K562 (cell line): ENCODE data around the gene WDR46. TPM values are rescaled to one million over a fixed set of nuclear protein-coding genes. Genes with fewer than 3 reads are reported as not detected.

Source experiments
- ELK1 ChIP-seq: sonication (generic); formaldehyde crosslinking; IDR thresholded peaks from 2 replicates; pipeline ENCODE4 v1.8.1; 2022; ENCODE audit warnings: missing genetic modification reagents
- EP300 ChIP-seq: IDR thresholded peaks from 2 replicates; pipeline ENCODE4 v1.6.1; 2012; ENCODE audit warnings: low read length, improper control_type of control experiment
- JUN ChIP-seq, 2 experiments: sonication (generic) in 1 of 2; formaldehyde crosslinking in 1 of 2; IDR thresholded peaks; 2 replicates each; pipeline versions ENCODE4 v1.6.1 to v1.8.0; 2012 to 2022; ENCODE audit warnings: borderline replicate concordance in 2 of 2, mild to moderate bottlenecking in 2 of 2, improper control_type of control experiment in 1 of 2, low read depth in 1 of 2, low read length in 1 of 2, missing genetic modification reagents in 1 of 2
- MAX ChIP-seq: sonication (generic); formaldehyde crosslinking; IDR thresholded peaks from 2 replicates; pipeline ENCODE4 v1.9.0; 2022; ENCODE audit warnings: mild to moderate bottlenecking, missing genetic modification reagents
- MECOM ChIP-seq: fragments of 250-450 bp; sonication (Bioruptor Pico); IDR thresholded peaks from 2 replicates; pipeline ENCODE4 v1.8.0; 2022; ENCODE audit warnings: inconsistent platforms
- NFIC ChIP-seq: fragments of 450-650 bp; IDR thresholded peaks from 2 replicates; pipeline ENCODE4 v1.6.1; 2017; ENCODE audit warnings: mild to moderate bottlenecking, inconsistent platforms
- NONO ChIP-seq, 2 experiments: fragments of 200-400 bp in 1 of 2; fragments of 450-650 bp in 1 of 2; formaldehyde crosslinking in 1 of 2; IDR thresholded peaks; 2 replicates each; pipeline ENCODE4 v1.6.1; 2017; ENCODE audit warnings: low read depth in 2 of 2, mild to moderate bottlenecking in 2 of 2, moderate library complexity in 2 of 2, low read length in 1 of 2
- NR0B1 ChIP-seq: fragments of 450-650 bp; IDR thresholded peaks from one replicate; pipeline ENCODE4 v1.6.1; 2018; ENCODE audit warnings: mild to moderate bottlenecking, moderate library complexity; ENCODE audit not compliant: partially characterized antibody
- PHB ChIP-seq: fragments of 250-450 bp; sonication (Bioruptor Pico); IDR thresholded peaks from 2 replicates; pipeline ENCODE4 v1.5.0; 2021
- PRMT5 ChIP-seq: sonication (generic); formaldehyde crosslinking; IDR thresholded peaks from 2 replicates; pipeline ENCODE4 v1.5.0; 2020; ENCODE audit warnings: missing genetic modification reagents
- PTBP1 ChIP-seq: fragments of 200-400 bp; formaldehyde crosslinking; IDR thresholded peaks from 2 replicates; pipeline ENCODE4 v1.6.1; 2017; ENCODE audit warnings: low read depth, low read length
- TEAD2 ChIP-seq: fragments of 450-650 bp; IDR thresholded peaks from 2 replicates; pipeline ENCODE4 v1.6.1; 2016; ENCODE audit warnings: missing genetic modification characterization, control low read depth, missing compliant biosample characterization
- USF1 ChIP-seq: sonication (generic); formaldehyde crosslinking; IDR thresholded peaks from 2 replicates; pipeline ENCODE4 v1.9.0; 2022; ENCODE audit warnings: mild to moderate bottlenecking, missing genetic modification reagents
- VEZF1 ChIP-seq: fragments of 200-800 bp; sonication (Bioruptor generic); IDR thresholded peaks from 2 replicates; pipeline ENCODE4 v1.6.1; 2017; ENCODE audit warnings: missing genetic modification characterization, missing compliant biosample characterization
- ZBTB43 ChIP-seq: sonication (generic); formaldehyde crosslinking; IDR thresholded peaks from 2 replicates; pipeline ENCODE4 v1.8.0; 2023; ENCODE audit warnings: mild to moderate bottlenecking, missing genetic modification reagents
- ZNF280B ChIP-seq: fragments of 250-450 bp; sonication (Bioruptor Pico); IDR thresholded peaks from 2 replicates; pipeline ENCODE4 v1.5.1; 2021; ENCODE audit warnings: mild to moderate bottlenecking
- polyA plus RNA-seq, 8 experiments: library from polyadenylated mRNA; depleted of rRNA in 4 of 8; stranded (reverse) in 5 of 8; unstranded in 3 of 8; fragments of >200 nt; fragmentation: Nextera tagmentation in 2 of 8; fragmentation: Illumina TruSeq in 1 of 8; extraction: Ambion mirVana in 2 of 8; extraction: Trizol in 1 of 8; gene quantifications; 2 replicates each; pipeline versions ENCODE4 v1.2.1 to v1.2.3, GENCODE V29; 2011 to 2014; ENCODE audit warnings: inconsistent platforms in 1 of 8, missing spikeins in 1 of 8
- total RNA-seq, 7 experiments: library from RNA; depleted of rRNA in 6 of 7; stranded (reverse); fragments of >200 nt in 6 of 7; fragmentation: Illumina TruSeq in 2 of 7; extraction: Trizol in 2 of 7; gene quantifications; 2 replicates each; pipeline versions ENCODE4 v1.2.1 to v1.2.3, GENCODE V29; 2011 to 2021; ENCODE audit warnings: low replicate concordance in 1 of 7

The WDR46 gene
- total and polyA plus RNA-seq, 9 of the 15 experiments (the other 6 are each of a cell fraction or from before 2014, with no cell fraction given) = 8.9 to 146 (median 93.1) TPM

GRCh38 chr6:33288921-33289783, at the start of gene WDR46, which contains the start of gene PFDN6 (continued):
- TF ChIP-seq VEZF1 (CRISPR knock-in tag) (peak; percentile 66), ZNF280B (CRISPR knock-in tag) (no peak), USF1 (CRISPR knock-in tag) (peak; percentile 27; the same call in 1 of the 2 replicates), TEAD2 (peak; percentile 36; the same call in 1 of the 2 replicates), ELK1 (CRISPR knock-in tag) (no peak), MAX (CRISPR knock-in tag) (peak; percentile 83), PRMT5 (no peak), PTBP1 (no peak), NR0B1 (no peak), NFIC (peak; percentile 12; the same call in 1 of the 2 replicates), NONO (IDR thresholded peaks at IDR 0.05; ENCODE audit: low read depth in 2 of 2, low read length in 1 of 2) (no peak), MECOM (CRISPR knock-in tag) (no peak), PHB (no peak), EP300 (no peak; the same call in 1 of the 2 replicates), ZBTB43 (CRISPR knock-in tag) (no peak), JUN (IDR thresholded peaks at IDR 0.05; ENCODE audit: borderline replicate concordance, low read depth, low read length) (peak; percentile 51; the same call in 1 of the 2 replicates), JUN (CRISPR knock-in tag; IDR thresholded peaks at IDR 0.05; ENCODE audit: borderline replicate concordance) (peak; percentile 67; the same call in 1 of the 2 replicates)
